Smooth muscle cell of the coronary artery (primary cell): ENCODE measurements around the gene APOBEC4. TPM values are rescaled to one million over a fixed set of nuclear protein-coding genes. Genes with fewer than 3 reads are reported as not detected.

ENCODE experiments used
- total RNA-seq: library from RNA; depleted of rRNA; stranded (reverse); fragments of >200 nt; gene quantifications from 2 replicates; pipeline ENCODE4 v1.2.3, GENCODE V29; 2014; ENCODE audit warnings: low replicate concordance

APOBEC4 gene, protein sequence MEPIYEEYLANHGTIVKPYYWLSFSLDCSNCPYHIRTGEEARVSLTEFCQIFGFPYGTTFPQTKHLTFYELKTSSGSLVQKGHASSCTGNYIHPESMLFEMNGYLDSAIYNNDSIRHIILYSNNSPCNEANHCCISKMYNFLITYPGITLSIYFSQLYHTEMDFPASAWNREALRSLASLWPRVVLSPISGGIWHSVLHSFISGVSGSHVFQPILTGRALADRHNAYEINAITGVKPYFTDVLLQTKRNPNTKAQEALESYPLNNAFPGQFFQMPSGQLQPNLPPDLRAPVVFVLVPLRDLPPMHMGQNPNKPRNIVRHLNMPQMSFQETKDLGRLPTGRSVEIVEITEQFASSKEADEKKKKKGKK
- total RNA-seq = not detected in 2 replicates

DNA sequence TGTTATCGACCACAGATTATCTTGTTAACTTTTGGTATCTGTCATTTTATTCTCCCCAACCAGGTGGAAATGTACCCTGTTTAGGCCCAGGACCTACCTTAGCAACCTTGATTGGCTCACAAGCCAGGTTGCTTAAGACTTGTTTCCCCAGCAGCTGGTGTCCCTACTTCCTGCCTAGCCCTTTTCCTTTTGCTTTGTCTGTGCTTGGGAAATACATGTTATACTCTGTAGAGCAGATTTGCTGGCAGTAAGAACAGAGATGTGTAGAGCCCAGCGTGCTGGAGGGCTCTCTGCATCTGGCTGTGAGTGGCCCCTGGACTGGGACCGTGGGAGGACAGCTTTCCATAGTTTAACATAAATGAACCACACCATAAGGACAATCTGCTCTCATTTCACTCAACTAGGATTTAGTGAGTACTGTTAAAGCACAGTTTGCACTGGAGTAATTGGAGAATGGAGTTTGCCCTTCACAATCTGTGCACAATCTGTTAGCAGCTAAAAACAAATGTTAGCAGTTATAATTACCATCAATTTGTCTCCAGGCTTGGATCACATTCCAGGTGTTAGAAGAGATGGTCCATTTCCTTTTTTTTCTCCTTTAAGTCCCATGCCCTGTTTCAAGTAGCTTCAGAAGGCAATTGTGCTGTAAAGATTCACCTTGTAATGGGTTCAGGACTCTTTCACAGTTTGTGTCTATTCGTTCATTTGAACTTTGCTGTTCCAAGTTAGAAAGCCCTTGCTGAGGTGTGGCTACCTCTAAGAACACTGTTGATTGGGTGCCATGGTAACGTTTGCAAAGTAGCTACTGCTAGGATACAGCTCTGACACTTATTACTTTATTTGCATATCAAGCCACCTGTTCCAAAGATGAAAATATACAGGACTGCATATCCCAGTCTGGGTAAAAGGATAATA lies at the start of gene APOBEC4:
Gene APOBEC4, minus strand, starts transcription at position 770 of the 915 bp plus-strand sequence. CDS start 4,535 bp downstream, outside the sequence.

DNA sequence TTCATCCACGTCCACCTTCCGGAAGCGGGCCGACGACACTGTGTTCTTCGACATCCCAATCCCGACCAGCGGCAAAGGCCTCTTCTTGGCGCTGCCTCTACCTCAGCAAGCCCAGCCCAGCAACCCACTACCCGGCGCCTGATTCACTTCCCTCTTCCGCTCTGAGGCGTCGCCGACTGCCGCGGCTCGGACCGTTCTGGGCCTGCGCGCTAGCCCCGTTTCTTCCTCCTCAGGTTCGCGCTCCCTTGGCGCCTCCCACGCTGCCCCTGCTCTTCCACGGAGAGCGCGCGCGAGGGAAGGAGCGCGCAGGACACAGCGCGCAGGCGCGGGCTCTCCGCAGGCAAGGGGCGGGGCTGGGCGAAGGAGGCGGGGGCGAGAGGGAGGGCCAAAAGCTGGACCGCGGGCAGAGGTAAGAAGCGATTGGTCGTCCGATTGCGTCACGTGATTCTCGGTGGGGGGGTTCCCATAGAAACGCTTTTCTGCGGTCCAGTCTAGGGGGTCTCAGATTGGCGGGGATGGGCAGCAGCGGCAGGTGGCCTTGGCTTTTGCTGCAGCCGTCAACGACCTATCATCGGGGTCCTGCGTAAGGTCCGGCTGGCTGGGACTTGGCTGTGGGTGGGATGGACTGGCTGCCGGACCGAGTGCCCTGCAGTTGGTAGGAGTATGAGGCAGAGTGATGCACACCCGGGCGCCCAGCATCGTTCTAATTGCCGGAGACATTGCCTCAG lies 17.3 kb downstream of the APOBEC4 start, which contains the start of gene ARPC5:
Gene ARPC5, minus strand, starts transcription at position 178 of the 728 bp plus-strand sequence. Its CDS starts 124 bp downstream, at position 54.

Other genes starting within 250 kb of the APOBEC4 start
- 2.2 and 2.9 TPM in 2 replicates for gene NMNAT2, start 234.9 kb downstream of the APOBEC4 start, total RNA-seq
- gene SMG7, start 180.8 kb downstream of the APOBEC4 start, total RNA-seq = 12.5 and 14.8 TPM in 2 replicates
- 0.68 TPM in 1 of 2 replicates, not detected in the other for gene NCF2, start 62.9 kb downstream of the APOBEC4 start, total RNA-seq
- 251 and 352 TPM in 2 replicates for gene ARPC5, start 17.5 kb downstream of the APOBEC4 start, total RNA-seq
- 20.1 and 25.3 TPM in 2 replicates for gene RGL1, start 151.8 kb upstream of the APOBEC4 start, total RNA-seq